Body of pancreas (tissue), 4 donors: Measurements from ENCODE around the gene RCCD1.

Experiments
- CTCF ChIP-seq, 7 experiments: fragments of 450-650 bp in 4 of 7; fragments of 200-600 bp in 3 of 7; sonication (generic) in 3 of 7; IDR thresholded peaks; one replicate each; pipeline ENCODE4 v1.5.1; 2016 to 2019; ENCODE audit warnings: antibody characterized with exemption in 7 of 7
- POLR2A ChIP-seq, 3 donors: fragments of 450-650 bp; IDR thresholded peaks; one replicate each; pipeline ENCODE4 v1.6.1; 2016; ENCODE audit warnings: antibody characterized with exemption in 3 of 3, mild to moderate bottlenecking in 2 of 3

- TF ChIP-seq CTCF (IDR thresholded peaks at IDR 0.05) (no peak), POLR2A (IDR thresholded peaks at IDR 0.05) (no peak)
Observed at GRCh38 chr15:91001209-91001608, 46.5 kb downstream of the RCCD1 start.
